ENCODE data around the gene TMEM168.
"Not testable (repeated sequence)": the region's sequence is repeated elsewhere in the genome, so short reads cannot be mapped to it uniquely, and the experiment has no call there.

The TMEM168 gene

DNA sequence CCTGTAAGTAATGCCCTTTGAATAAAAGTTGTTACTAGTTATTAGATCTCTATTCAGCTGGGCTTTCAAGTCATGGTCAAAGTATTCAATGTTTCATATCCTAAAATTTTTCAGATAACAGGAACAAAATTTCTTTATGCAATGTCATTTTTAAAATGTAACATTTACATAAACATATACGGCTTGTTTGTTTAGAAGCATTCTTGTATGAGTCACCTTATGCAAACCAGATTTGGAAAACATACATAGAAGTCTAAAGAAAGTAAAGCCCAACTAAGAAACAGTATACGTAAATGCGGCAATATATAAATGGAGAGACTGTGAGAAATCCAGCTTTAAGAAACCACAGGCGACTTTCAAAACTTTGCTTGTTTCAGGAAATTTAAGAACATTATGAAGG, 10.5 kb downstream of the TMEM168 start:
- no peak for DNase-seq (ENCODE audit: low spot score)

DNA sequence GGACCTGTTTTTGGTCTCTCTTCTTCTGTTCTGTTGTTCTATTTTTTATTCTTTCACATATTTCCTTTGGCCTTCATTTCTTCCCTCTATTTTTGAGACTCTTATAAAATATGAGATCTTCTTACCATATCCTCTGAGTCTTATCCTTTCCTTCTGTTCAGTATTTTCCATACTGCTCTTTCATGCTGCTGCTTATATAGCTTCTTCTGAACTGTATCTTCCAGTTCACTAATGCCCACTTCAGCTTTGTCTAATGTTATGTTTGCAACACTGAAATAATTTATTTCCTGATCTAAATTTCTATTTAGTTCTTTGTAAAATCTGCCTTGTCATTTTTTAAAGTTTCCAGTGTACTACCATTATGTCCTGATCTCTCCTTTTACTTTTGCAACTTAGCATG, 12.8 kb downstream of the TMEM168 start:
- no peak for DNase-seq (ENCODE audit: low spot score)

- no peak for DNase-seq (ENCODE audit: low spot score)
Measured at GRCh38 chr7:112771166-112771565, 19.0 kb downstream of the TMEM168 start.

DNA sequence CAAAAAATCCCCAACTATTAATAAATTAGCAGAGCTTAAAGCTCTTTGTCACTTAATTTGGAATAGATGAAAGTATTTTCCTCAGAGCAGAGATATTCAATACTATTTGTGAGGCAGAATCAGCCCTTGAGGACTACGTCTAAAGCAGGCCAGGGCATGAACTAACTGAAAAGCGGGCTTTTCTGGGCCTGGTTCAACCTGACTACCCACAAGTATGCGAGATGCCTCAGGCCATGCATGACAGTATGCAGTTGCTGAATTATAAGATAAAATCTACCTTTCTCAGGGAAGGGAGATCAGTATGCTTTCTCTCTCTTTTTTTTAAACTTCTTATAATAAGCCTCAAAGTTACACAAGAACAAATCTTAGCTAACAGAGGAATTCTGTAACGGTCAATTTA, 20.1 kb downstream of the TMEM168 start:
- no peak for DNase-seq (ENCODE audit: low spot score)

DNA sequence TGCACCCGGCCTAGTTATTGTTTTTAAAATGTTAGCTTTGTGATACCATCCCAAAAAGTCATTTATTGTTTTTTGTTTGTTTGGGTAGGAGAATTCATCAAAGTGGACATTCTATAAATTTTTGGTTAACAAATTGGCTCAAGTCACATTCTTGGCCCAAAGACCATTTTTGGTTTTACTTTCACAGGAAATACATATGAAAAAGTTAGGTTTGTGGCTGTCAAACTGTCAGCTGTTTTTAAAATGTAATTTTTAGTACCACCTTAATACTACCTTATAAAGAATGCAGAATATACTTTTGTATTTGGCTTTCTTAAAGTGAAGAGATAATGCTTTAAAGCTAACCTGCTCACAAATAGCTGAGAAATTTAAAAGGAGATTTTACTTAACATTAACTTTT, 25.1 kb downstream of the TMEM168 start:
- DNase-seq (ENCODE audit: low spot score), result no peak

- no peak for DNase-seq (ENCODE audit: low spot score)
Measured at GRCh38 chr7:112763996-112764395, 26.2 kb downstream of the TMEM168 start.

DNA sequence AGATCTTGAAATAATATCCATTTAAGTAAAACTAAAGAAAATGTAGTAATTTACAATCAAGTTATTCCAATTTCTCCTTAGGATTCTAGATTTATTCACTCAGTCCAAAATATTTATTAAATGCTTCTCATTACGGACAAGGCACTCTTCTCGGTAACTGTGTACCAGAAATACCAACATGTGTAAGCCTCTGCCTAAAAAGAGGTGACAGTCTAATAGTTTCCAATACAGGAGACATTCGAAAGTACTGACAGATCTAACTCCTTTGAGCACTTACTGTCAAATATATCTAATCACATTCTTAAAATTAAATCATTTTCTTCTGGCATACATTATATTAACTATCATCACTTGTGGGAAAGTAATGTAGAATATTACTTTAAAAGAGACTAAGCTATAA, 26.9 kb downstream of the TMEM168 start:
- DNase-seq (ENCODE audit: low spot score), result no peak

DNA sequence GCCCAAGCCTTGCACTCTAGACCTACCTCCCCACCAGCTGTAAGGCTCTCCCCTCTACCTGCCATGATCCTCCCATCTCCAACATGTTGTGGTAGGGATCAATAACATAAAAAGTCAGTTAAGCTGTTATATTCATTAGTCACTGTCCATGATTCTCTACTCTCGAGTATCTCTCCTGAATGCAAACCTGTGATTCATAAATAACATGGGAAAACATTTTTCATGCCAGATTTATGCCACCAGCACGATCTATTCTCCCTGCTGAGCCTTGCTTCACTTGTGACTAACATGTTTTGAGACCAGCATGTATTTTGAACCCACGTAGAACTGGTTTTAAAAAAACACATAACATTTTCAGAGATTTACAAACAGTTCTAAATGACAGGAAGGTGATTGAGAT, 30.3 kb downstream of the TMEM168 start:
- no peak for DNase-seq (ENCODE audit: low spot score)

DNA sequence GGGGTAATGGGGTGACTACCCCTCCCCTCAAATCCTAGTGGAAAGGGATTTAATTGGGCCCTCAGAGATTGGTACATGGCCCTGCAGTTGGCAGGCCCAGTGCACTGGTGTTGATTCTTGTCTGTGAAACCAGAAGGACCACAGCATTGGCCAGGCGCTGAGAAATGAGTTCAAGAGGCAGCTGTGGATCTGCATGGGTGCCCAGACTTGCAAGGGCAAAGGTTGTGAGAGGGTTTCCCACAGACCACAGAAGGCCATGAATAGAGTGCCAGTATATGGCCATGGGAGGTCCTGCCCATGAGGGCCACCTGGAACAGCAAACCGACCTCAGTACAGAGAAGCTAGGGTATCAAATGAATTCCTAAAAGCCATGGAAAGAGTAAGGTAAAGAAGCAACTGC, 32.9 kb downstream of the TMEM168 start:
- no peak for DNase-seq (ENCODE audit: low spot score)

DNA sequence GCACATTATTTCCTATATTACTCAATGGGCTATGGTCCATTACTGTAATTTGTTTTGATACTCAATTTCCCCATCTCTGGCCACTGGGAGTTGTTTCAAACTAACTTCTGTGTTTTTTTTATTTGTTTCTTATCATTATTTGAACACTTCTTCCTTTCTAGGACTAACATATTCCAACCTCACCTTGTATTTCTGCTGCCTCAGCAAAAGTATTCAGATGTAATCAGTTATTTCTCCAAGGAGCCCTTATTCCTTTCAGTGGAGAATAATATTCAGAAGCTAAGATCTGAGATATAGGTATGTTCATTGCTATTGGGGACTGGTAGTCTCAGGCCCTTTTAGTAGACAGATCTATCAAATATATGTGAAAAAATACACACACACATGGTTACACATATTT, 36.9 kb downstream of the TMEM168 start:
- DNase-seq (ENCODE audit: low spot score), result no peak

DNA sequence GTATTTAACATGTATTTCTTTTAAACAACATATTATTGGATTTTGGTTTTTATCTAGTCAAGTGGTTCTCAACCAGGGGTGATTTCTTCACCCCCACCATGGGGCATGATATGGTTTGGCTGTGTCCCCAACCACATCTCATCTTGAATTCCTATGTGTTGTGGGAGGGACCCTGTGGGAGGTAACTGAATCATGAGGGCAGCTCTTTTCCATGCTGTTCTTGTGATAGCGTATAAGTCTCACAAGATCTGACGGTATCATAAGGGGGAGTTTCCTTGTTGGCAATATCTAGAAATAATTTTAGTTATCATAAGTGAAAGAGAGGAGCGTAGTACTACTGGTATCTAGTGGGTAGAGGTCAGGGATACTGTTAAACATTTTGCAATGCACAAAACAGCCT, 37.6 kb downstream of the TMEM168 start:
- DNase-seq (ENCODE audit: low spot score), result no peak

DNA sequence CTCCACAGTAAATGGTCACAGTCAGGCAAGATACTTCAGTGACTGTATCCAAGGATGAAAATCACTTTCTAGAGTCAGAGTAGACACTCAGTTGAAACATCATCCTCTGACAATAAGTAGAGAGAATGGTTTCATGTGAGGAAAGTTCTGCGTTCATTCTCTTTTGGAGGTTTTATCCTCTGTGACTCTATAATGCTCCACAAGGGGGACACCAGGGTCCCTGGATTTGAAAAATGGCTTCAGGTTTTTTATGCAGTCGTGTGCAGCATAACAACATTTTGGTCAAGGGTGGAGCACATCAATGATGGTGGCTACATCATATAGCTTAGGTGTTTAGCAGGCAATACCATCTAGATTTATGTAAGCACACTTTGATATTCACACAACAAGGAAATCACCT, 40.4 kb downstream of the TMEM168 start:
- DNase-seq (ENCODE audit: low spot score), result no peak

GRCh38 chr7:112748381-112748780, 41.8 kb downstream of the TMEM168 start:
- DNase-seq (ENCODE audit: low spot score), result no peak

GRCh38 chr7:112745635-112746034, 44.6 kb downstream of the TMEM168 start:
- no peak for DNase-seq (ENCODE audit: low spot score)

DNA sequence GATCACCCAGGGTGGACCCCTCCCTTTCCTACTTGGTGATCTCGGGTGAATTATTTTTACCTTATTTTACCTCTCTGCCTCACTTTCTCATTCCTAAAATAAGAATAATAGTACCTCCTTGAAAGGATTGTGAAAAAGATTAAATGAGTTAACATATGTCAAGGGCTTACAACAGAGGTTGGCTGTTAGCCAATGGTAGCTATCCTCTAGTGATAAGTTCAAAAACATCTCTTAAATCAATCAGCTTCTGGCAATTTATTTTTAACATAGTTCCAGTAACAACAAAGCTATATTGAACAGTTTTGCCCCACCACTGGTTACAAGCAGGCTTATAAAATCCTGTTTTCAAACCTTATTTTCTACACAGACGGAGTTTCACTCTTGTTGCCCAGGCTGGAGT, 45.4 kb downstream of the TMEM168 start:
- no peak for DNase-seq (ENCODE audit: low spot score)

DNA sequence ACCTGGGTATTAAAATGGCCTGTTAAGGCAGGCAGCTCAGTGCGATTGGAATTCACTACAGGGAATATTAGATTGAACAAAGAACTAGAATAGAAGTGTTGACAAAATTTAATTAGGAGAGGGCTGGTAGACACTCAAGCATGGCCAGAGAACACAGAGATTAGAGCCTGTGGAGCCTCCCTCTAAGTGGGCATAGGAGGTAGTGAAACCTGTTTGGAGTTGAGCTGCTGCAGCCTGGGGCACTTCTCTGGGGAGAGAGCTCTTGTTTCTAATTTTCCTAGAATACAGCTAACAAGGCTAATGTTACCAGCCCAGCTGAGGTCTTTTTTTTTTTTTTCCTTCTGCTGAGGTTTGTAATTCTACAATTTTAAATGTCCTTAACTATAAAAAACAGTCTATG, 46.4 kb downstream of the TMEM168 start:
- DNase-seq (ENCODE audit: low spot score), result no peak

DNA sequence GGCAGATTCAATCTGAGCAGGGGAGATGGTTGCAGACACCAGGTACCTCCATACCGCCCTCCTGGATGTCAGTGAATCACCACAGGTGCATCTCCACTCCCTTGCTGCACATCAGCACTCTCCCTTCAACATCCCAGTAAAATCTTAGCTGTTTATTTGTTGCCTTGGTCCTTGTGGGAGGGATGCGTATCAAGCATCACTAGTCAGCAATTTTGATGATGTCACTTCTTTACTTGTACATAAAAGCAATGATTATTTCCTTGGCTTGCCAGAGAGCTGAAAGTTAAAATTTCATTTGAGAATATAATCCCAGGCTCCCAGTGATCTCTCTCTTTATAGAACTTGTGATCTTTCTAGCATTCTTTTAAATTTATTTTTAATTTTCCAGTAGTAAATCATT, 49.5 kb downstream of the TMEM168 start:
- no peak for DNase-seq (ENCODE audit: low spot score)

- no peak for DNase-seq (ENCODE audit: low spot score)
Measured at GRCh38 chr7:112739436-112740180, 50.6 kb downstream of the TMEM168 start.

DNA sequence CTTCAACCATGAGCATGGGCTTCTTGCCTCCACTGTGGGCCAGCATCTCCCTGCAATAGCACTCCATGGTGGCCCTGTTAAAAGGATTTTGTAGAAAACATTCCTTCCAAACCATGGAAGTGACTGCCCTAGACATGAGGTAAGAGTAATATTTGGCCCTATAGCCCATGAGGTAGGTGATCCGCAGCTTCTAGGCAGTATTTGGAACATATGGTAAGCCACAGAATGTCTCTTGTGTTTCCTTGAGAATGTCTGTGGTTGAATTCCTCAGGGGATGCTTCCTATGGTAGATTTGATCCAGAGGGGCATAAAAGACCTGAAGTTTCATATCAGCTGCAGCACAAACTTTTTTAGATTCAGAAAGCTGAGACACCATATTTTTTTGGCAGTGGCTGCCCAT, 54.9 kb downstream of the TMEM168 start:
- DNase-seq (ENCODE audit: low spot score), result no peak

- DNase-seq (ENCODE audit: low spot score), result not testable (repeated sequence)
Measured at GRCh38 chr7:112731324-112731723, 58.9 kb downstream of the TMEM168 start.

DNA sequence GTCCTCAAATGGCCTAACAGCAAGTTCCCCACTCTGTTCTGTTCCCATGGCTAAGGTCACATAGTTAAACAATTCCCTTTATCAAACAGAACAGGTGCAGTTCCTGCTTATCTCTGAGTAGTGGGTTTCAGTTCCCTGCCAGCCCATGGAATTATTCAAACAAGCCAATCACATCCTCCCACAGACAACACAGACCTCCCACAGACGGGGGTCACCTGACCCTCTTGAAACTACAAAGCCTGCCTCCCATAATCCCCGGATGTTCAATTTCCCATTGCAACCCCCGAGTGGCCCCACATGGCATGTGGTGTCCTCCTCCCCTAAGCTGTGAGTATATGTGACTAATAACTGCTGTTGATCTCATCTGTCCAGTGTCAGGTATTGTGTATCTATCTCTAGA, 64.1 kb downstream of the TMEM168 start:
- no peak for DNase-seq (ENCODE audit: low spot score)

DNA sequence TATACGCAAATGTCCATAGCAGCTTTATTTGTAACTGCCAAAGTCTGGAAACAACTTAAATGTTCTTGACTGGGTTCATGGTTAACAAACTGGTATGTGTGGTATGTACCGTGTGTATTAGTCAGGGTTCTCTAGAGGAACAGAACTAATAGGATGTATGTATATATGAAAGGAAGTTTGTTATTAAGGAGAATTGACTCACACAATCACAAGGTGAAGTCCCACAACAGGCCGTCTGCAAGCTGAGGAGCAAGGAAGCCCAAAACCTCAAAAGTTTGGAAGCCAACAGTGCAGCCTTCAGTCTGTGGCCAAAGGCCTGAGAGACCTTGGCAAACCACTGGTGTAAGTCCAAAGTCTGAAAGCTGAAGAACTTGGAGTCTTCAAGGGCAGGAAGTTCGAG, 66.8 kb downstream of the TMEM168 start:
- no peak for DNase-seq (ENCODE audit: low spot score)

- no peak for DNase-seq (ENCODE audit: low spot score)
Measured at GRCh38 chr7:112721366-112721765, 68.8 kb downstream of the TMEM168 start.

DNA sequence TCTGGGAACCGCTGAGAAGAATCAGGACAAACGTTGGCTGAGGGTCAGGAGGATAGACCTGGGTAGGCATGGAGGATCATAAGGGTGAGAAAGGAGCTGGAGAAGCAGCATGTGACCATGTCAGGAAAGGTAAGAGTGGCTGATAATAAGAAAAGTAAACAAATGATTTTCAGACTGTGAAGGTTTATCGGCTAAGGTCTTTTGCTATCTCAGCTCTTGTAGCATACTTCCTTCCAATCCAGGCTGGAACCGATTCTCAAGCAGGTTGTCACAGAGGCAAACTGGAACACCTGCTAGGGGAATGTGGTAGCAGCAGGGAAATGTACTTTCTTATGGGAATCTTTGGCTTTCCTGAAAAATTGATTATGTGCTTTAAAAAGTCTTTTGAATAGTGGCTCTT, 74.7 kb downstream of the TMEM168 start:
- no peak for DNase-seq (ENCODE audit: low spot score)

DNA sequence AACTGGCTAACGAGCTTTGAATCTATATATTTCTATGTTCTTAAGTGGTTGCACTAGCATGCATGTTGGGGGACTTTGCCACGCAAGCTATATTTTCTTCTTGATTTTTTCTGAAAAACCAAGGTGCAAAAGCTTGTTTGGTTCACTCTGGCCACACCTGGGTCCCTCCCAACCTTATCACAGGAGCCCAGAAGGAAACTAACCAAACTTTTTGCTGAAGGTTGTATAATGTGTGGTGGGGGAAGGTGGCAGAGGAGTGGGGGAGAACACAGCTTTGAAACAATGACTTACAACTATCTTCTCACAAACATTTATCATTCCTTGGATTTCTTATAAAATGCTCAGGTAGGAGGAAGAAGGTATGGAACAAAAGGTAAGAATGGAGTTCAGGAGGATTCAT, 75.3 kb downstream of the TMEM168 start:
- DNase-seq (ENCODE audit: low spot score), result no peak

All from AG08395 (cell line).